Measurements from ENCODE around the gene CFAP43.

- TF ChIP-seq TAF1 (IDR thresholded peaks at IDR 0.05; ENCODE audit: low read depth, low read length) (no peak), POLR2A (IDR thresholded peaks at IDR 0.05; ENCODE audit: low read depth, low read length) (no peak), POLR2AphosphoS5 (IDR thresholded peaks at IDR 0.05; ENCODE audit: low read depth, low read length) (no peak), SPI1 (IDR thresholded peaks at IDR 0.05; ENCODE audit: low read depth, low read length) (no peak), POU2F2 (IDR thresholded peaks at IDR 0.05; ENCODE audit: low read depth, low read length) (no peak)
Observed at GRCh38 chr10:104274762-104275721, 42.9 kb upstream of the CFAP43 start.
